DOHH2 (cell line): Measurements from ENCODE around the gene NDUFAF2.

Source experiments
- H3F3A ChIP-seq: fragments of 200-600 bp; sonication (generic), shearing (Covaris generic); 2 replicates; pipeline ENCODE4 v1.6.0; 2016; ENCODE audit warnings: antibody characterized with exemption, mild to moderate bottlenecking; ENCODE audit not compliant: control insufficient read depth, insufficient read depth
- H3K27ac ChIP-seq: fragments of 200-600 bp; sonication (generic); 2 replicates; pipeline ENCODE4 v1.5.1; 2014; ENCODE audit warnings: low read depth, mild to moderate bottlenecking, low read length, moderate library complexity
- H3K27me3 ChIP-seq: fragments of 200-600 bp; sonication (generic); 2 replicates; pipeline ENCODE4 v1.6.1; 2014; ENCODE audit warnings: mild to moderate bottlenecking, low read length, mixed read lengths; ENCODE audit not compliant: control insufficient read depth
- H3K36me3 ChIP-seq: fragments of 200-600 bp; sonication (generic); 2 replicates; pipeline ENCODE4 v1.6.1; 2014; ENCODE audit warnings: mild to moderate bottlenecking, low read length, moderate library complexity, mixed read lengths; ENCODE audit not compliant: control insufficient read depth
- H3K4me1 ChIP-seq: fragments of 200-600 bp; sonication (generic); 2 replicates; pipeline ENCODE4 v1.6.1; 2014; ENCODE audit warnings: mild to moderate bottlenecking, low read length, mixed read lengths; ENCODE audit not compliant: control insufficient read depth
- H3K4me2 ChIP-seq: fragments of 200-600 bp; sonication (generic); 2 replicates; pipeline ENCODE4 v1.6.0; 2014; ENCODE audit warnings: mild to moderate bottlenecking, low read length, moderate library complexity
- H3K4me3 ChIP-seq: fragments of 200-600 bp; sonication (generic); 2 replicates; pipeline ENCODE4 v1.5.1; 2014; ENCODE audit warnings: mild to moderate bottlenecking, low read length, mixed read lengths
- H3K79me2 ChIP-seq: fragments of 200-600 bp; sonication (generic); 2 replicates; pipeline ENCODE4 v1.6.1; 2014; ENCODE audit warnings: mild to moderate bottlenecking, low read length, mixed read lengths; ENCODE audit not compliant: control insufficient read depth
- H3K9me2 ChIP-seq: fragments of 200-600 bp; sonication (generic); replicated peaks from 2 replicates; pipeline ENCODE4 v1.6.1; 2014; ENCODE audit warnings: mild to moderate bottlenecking, low read length, mixed read lengths; ENCODE audit not compliant: control insufficient read depth
- H3K9me3 ChIP-seq: fragments of 200-600 bp; sonication (generic); 2 replicates; pipeline ENCODE4 v1.6.1; 2014; ENCODE audit warnings: antibody characterized with exemption, low read length, mixed read lengths; ENCODE audit not compliant: control insufficient read depth, insufficient read depth
- H4K20me1 ChIP-seq: fragments of 200-600 bp; sonication (generic); 2 replicates; pipeline ENCODE4 v1.6.0; 2014; ENCODE audit warnings: low read depth, mild to moderate bottlenecking, antibody characterized with exemption, low read length, moderate library complexity; ENCODE audit not compliant: control insufficient read depth, insufficient read depth
- EZH2phosphoT487 ChIP-seq: fragments of 200-600 bp; sonication (generic); IDR thresholded peaks from 2 replicates; pipeline ENCODE4 v1.6.1; 2017; ENCODE audit warnings: borderline replicate concordance, mild to moderate bottlenecking, antibody characterized with exemption, low read length, moderate library complexity, mixed read lengths
- TF ChIP-seq, protein P1 (sequence below): fragments of 200-600 bp; sonication (generic); IDR thresholded peaks from one replicate; pipeline ENCODE4 v1.5.1; 2014; ENCODE audit warnings: antibody characterized with exemption, mild to moderate bottlenecking, low read depth, low read length; ENCODE audit not compliant: poor library complexity, severe bottlenecking

NDUFAF2 gene

DNA sequence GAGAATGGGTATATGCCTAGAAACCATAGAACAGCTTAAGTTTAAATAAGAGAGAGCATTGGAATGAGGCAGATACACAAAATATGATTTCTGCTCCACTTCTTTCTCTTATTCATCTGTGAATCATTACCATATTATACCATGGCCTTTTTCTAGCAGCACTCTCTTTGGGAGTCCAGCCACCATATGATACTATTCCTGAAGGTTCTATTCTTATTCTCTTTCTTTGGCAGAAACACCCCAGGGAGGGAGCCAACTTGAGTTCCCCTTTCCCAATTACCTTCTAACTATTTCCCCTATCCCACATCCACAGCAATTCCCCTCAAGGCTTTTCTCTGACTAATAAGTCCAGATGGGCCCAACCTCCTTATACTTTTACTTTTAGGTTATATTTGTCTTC, 55.9 kb downstream of the NDUFAF2 start:
- no peaks in the 10 kb centered on the region for H3K9me2 ChIP-seq
- H3K36me3 ChIP-seq: no peaks in the 10 kb centered on the region
- H4K20me1 ChIP-seq: no peaks in the 10 kb centered on the region
- no peaks in the 10 kb centered on the region for H3F3A ChIP-seq
- TF ChIP-seq, protein P1, sequence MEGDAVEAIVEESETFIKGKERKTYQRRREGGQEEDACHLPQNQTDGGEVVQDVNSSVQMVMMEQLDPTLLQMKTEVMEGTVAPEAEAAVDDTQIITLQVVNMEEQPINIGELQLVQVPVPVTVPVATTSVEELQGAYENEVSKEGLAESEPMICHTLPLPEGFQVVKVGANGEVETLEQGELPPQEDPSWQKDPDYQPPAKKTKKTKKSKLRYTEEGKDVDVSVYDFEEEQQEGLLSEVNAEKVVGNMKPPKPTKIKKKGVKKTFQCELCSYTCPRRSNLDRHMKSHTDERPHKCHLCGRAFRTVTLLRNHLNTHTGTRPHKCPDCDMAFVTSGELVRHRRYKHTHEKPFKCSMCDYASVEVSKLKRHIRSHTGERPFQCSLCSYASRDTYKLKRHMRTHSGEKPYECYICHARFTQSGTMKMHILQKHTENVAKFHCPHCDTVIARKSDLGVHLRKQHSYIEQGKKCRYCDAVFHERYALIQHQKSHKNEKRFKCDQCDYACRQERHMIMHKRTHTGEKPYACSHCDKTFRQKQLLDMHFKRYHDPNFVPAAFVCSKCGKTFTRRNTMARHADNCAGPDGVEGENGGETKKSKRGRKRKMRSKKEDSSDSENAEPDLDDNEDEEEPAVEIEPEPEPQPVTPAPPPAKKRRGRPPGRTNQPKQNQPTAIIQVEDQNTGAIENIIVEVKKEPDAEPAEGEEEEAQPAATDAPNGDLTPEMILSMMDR: no peak
- TF ChIP-seq EZH2phosphoT487: no peak
- H3K4me2 ChIP-seq: no peak overlapping the region
- H3K4me1 ChIP-seq: no peaks in the 10 kb centered on the region
- no peaks in the 10 kb centered on the region for H3K79me2 ChIP-seq
- no peak overlapping the region for H3K4me3 ChIP-seq
- H3K27ac ChIP-seq: no peak overlapping the region
- no peaks in the 10 kb centered on the region for H3K27me3 ChIP-seq
- no peaks in the 10 kb centered on the region for H3K9me3 ChIP-seq

DNA sequence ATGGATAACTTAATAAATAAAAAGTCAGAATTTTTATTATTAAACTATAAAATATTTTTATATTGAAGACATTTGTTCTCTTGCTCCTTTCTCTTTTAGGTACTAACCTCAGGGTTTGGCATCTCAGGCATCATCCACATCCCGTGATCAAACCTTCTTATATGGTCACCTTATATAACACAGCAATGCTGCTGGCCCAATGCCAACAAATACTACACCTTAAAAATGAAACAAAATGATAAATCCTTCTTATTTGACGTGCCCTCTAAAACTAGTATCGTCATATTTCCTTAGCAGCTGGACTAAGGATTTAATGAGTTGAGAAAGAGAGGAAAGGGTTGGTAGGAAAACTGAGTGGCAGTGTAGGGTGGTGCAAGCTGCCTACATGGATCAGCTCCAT, 56.6 kb downstream of the NDUFAF2 start:
- Histone ChIP-seq H3K4me1 (no peaks in the 10 kb centered on the region), H3F3A (no peaks in the 10 kb centered on the region), H3K36me3 (no peaks in the 10 kb centered on the region), H3K4me2 (no peak overlapping the region), H3K27me3 (no peaks in the 10 kb centered on the region), H3K9me2 (no peaks in the 10 kb centered on the region), H3K9me3 (no peaks in the 10 kb centered on the region), H3K27ac (no peak overlapping the region), H3K79me2 (no peaks in the 10 kb centered on the region), H4K20me1 (no peaks in the 10 kb centered on the region), H3K4me3 (no peak overlapping the region)
- TF ChIP-seq, protein P1: no peak
- no peak for TF ChIP-seq EZH2phosphoT487

DNA sequence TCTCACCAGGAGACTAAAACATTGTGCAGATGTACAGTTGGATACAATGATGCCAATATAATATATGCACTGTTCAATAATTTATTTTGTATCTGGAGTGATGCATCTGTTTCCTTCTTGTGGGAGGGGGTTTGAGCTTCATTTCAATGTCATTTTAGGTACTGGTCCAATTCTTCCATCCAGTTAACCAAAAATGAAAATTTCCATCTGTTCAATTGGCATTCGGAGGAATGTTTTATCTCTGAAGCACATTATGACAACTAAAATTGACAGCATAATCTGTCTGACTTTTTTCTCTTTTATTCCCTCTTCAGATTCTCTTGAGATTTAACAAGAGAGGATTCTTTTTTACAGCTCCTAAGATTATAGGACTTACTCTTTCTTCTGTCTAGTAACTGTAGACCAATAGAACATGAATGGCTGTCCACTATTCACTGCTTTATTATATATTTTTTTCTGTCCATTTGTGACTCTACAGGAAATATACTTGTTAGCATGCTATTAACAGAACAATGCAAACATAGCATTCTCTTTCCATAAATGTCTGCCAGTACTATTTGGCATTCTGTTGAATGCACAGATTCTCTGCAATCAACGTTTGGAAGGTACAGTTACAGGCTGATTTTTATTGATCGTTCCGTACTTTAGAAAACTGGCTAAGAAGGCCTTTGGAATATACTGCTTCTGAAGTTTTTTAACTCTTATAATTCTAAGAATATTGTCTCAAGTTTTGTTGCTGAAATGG, 57.8 kb downstream of the NDUFAF2 start:
- H3K27ac ChIP-seq: no peak overlapping the region
- H3K79me2 ChIP-seq: no peaks in the 10 kb centered on the region
- no peaks in the 10 kb centered on the region for H3K9me2 ChIP-seq
- no peaks in the 10 kb centered on the region for H3K36me3 ChIP-seq
- no peak overlapping the region for H3K4me3 ChIP-seq
- H3K9me3 ChIP-seq: no peaks in the 10 kb centered on the region
- TF ChIP-seq, protein P1: no peak
- TF ChIP-seq EZH2phosphoT487: no peak
- H3K4me2 ChIP-seq: no peak overlapping the region
- H4K20me1 ChIP-seq: no peaks in the 10 kb centered on the region
- no peaks in the 10 kb centered on the region for H3K27me3 ChIP-seq
- no peaks in the 10 kb centered on the region for H3K4me1 ChIP-seq
- no peaks in the 10 kb centered on the region for H3F3A ChIP-seq
